WTC11 (cell line): Measurements from ENCODE around the gene HEATR5A. TPM values are rescaled to one million over a fixed set of nuclear protein-coding genes. Genes with fewer than 3 reads are reported as not detected.

ENCODE experiments used
- ATAC-seq: fragments of 200-7000 bp; cut with Tn5 transposase; 2 replicates; pipeline ENCODE4 v1.10.0; 2021; ENCODE audit warnings: mild to moderate bottlenecking, moderate library complexity
- CTCF ChIA-PET: fragments of 300-600 bp; sonication (Branson Sonifier 250); formaldehyde crosslinking; loops from one replicate; lab custom pipeline; 2021; ENCODE audit warnings: antibody characterized with exemption; lab: Charles Lee
- POLR2A ChIA-PET: fragments of 350-600 bp; sonication (Branson Sonifier 250); formaldehyde crosslinking; loops from one replicate; lab custom pipeline; 2021; ENCODE audit warnings: antibody characterized with exemption; lab: Charles Lee
- DNase-seq: peaks from one replicate; pipeline ENCODE4 v3.0.0; 2021; ENCODE audit warnings: low spot score
- H3K27ac Mint-ChIP-seq: 2 replicates; pipeline ENCODE4 v1.8.0; 2021; ENCODE audit warnings: mixed read lengths
- H3K27me3 Mint-ChIP-seq: 2 replicates; pipeline ENCODE4 v1.8.0; 2021; ENCODE audit warnings: low read depth, mild to moderate bottlenecking, moderate library complexity, mixed read lengths
- H3K36me3 Mint-ChIP-seq: 2 replicates; pipeline ENCODE4 v1.8.0; 2021; ENCODE audit warnings: mixed read lengths
- H3K4me1 Mint-ChIP-seq: 2 replicates; pipeline ENCODE4 v1.8.0; 2022; ENCODE audit warnings: mixed read lengths
- H3K4me3 Mint-ChIP-seq: 2 replicates; pipeline ENCODE4 v1.8.0; 2021; ENCODE audit warnings: mild to moderate bottlenecking, moderate library complexity, mixed read lengths
- H3K9me3 Mint-ChIP-seq: 2 replicates; pipeline ENCODE4 v1.8.0; 2021; ENCODE audit warnings: mixed read lengths
- ETV6 ChIP-seq: sonication (generic); formaldehyde crosslinking; IDR thresholded peaks from 2 replicates; pipeline ENCODE4 v1.8.1; 2022; ENCODE audit warnings: mild to moderate bottlenecking, missing genetic modification reagents
- JAZF1 ChIP-seq: fragments of 250-450 bp; sonication (Bioruptor Pico); IDR thresholded peaks from 2 replicates; pipeline ENCODE4 v1.9.0; 2021; ENCODE audit warnings: moderate library complexity, mild to moderate bottlenecking, inconsistent platforms
- JUN ChIP-seq: sonication (generic); formaldehyde crosslinking; IDR thresholded peaks from 2 replicates; pipeline ENCODE4 v1.8.0; 2023; ENCODE audit warnings: mild to moderate bottlenecking, missing genetic modification reagents
- NFATC4 ChIP-seq: fragments of 250-450 bp; sonication (Bioruptor Pico); IDR thresholded peaks from 2 replicates; pipeline ENCODE4 v1.9.0; 2021; ENCODE audit warnings: mild to moderate bottlenecking
- NR1H2 ChIP-seq: sonication (generic); formaldehyde crosslinking; IDR thresholded peaks from 2 replicates; pipeline ENCODE4 v1.9.0; 2021; ENCODE audit warnings: mild to moderate bottlenecking, moderate library complexity, missing genetic modification reagents
- NR3C1 ChIP-seq: sonication (generic); formaldehyde crosslinking; conservative IDR thresholded peaks from 2 replicates; pipeline ENCODE4 v1.8.1; 2023; ENCODE audit warnings: low read depth, mild to moderate bottlenecking, missing genetic modification reagents
- RELA ChIP-seq: sonication (generic); formaldehyde crosslinking; IDR thresholded peaks from 2 replicates; pipeline ENCODE4 v1.8.1; 2022; ENCODE audit warnings: missing genetic modification reagents, mild to moderate bottlenecking, borderline replicate concordance
- SMAD3 ChIP-seq: sonication (generic); formaldehyde crosslinking; IDR thresholded peaks from 2 replicates; pipeline ENCODE4 v1.8.0; 2022; ENCODE audit warnings: missing genetic modification reagents, mild to moderate bottlenecking, borderline replicate concordance
- SOX15 ChIP-seq: fragments of 250-450 bp; sonication (Bioruptor Pico); IDR thresholded peaks from 2 replicates; pipeline ENCODE4 v1.9.0; 2021; ENCODE audit warnings: mild to moderate bottlenecking
- TEAD4 ChIP-seq: sonication (generic); formaldehyde crosslinking; IDR thresholded peaks from 2 replicates; pipeline ENCODE4 v1.8.0; 2022; ENCODE audit warnings: mild to moderate bottlenecking, missing genetic modification reagents
- ZNF121 ChIP-seq: sonication (generic); formaldehyde crosslinking; IDR thresholded peaks from 2 replicates; pipeline ENCODE4 v1.8.0; 2023; ENCODE audit warnings: missing genetic modification reagents
- ZNF263 ChIP-seq: sonication (generic); formaldehyde crosslinking; IDR thresholded peaks from 2 replicates; pipeline ENCODE4 v1.8.1; 2022; ENCODE audit warnings: low read depth, mild to moderate bottlenecking, moderate library complexity, missing genetic modification reagents
- ZNF416 ChIP-seq: fragments of 250-450 bp; sonication (Bioruptor Pico); IDR thresholded peaks from 2 replicates; pipeline ENCODE4 v1.9.0; 2021; ENCODE audit warnings: mild to moderate bottlenecking, inconsistent platforms
- total RNA-seq: library from RNA; stranded (reverse); gene quantifications from 3 replicates; pipeline ENCODE4 v1.2.3, GENCODE V29; 2021
- TF ChIP-seq, protein P1 (sequence below): sonication (generic); formaldehyde crosslinking; IDR thresholded peaks from 2 replicates; pipeline ENCODE4 v1.8.1; 2022; ENCODE audit warnings: low read depth, missing genetic modification reagents, borderline replicate concordance
- TF ChIP-seq, protein P2 (sequence below): fragments of 200-600 bp; IDR thresholded peaks from 2 replicates; pipeline ENCODE4 v1.8.0; 2022; ENCODE audit warnings: antibody characterized with exemption
- TF ChIP-seq, protein P3 (sequence below): sonication (generic); formaldehyde crosslinking; IDR thresholded peaks from 2 replicates; pipeline ENCODE4 v1.8.0; 2022; ENCODE audit warnings: mild to moderate bottlenecking, missing genetic modification reagents
- TF ChIP-seq, protein P4 (sequence below): sonication (generic); formaldehyde crosslinking; IDR thresholded peaks from 2 replicates; pipeline ENCODE4 v1.8.1; 2023; ENCODE audit warnings: mild to moderate bottlenecking, missing genetic modification reagents, moderate library complexity
- TF ChIP-seq, protein P5 (sequence below): fragments of 250-450 bp; sonication (Bioruptor Pico); IDR thresholded peaks from 2 replicates; pipeline ENCODE4 v1.8.0; 2021; ENCODE audit warnings: mild to moderate bottlenecking
- TF ChIP-seq, protein P6 (sequence below): sonication (generic); formaldehyde crosslinking; IDR thresholded peaks from 2 replicates; pipeline ENCODE4 v1.8.0; 2023; ENCODE audit warnings: mild to moderate bottlenecking, missing genetic modification reagents
- TF ChIP-seq, protein P7 (sequence below): sonication (generic); formaldehyde crosslinking; conservative IDR thresholded peaks from 2 replicates; pipeline ENCODE4 v1.8.1; 2023; ENCODE audit warnings: mild to moderate bottlenecking, low read depth, missing genetic modification reagents, moderate library complexity

Gene HEATR5A
- total RNA-seq, 1 experiment from 2014 or later: 36.2 TPM

DNA sequence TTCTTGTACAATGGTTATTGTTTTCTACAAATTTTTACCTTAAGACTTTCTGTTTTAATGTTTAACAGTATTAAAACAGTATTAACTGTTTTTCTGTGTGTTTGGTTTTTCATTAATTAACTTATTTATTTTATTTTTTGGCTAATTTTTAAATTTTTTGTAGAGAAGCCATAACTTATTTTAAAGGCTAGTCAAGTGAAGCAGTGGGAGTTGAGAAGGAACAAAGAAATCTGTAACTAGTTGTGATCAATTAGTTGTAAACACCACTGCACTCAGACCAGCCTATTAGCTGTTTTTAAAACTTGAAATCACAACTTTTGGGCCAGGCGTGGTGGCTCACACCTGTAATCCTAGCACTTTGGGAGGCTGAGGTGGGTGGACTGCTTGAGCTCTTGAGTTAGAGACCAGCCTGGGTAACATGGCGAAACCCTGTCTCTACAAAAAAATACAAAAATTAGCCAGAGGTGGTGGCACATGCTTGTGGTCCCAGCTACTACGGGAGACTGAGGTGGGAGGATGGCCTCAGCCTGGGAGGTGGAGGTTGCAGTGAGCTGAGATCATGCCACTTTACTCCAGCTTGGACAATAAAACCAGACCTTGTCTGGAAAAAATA lies 161.8 kb downstream of the HEATR5A start:
- no peak overlapping the region for H3K4me3 Mint-ChIP-seq
- no peak for DNase-seq
- no peak overlapping the region for H3K27ac Mint-ChIP-seq
- H3K4me1 Mint-ChIP-seq: peaks cover 4% of the 10 kb centered on the region; the same call in 1 of the 2 replicates
- ATAC-seq: no peak
- ChIA-PET CTCF (no interaction called here), POLR2A (no interaction called here)
- H3K27me3 Mint-ChIP-seq: no peaks in the 10 kb centered on the region
- peaks cover 10% of the 10 kb centered on the region for H3K9me3 Mint-ChIP-seq
- TF ChIP-seq ZNF416 (CRISPR knock-in tag) (no peak), NR3C1 (no peak), NR1H2 (CRISPR knock-in tag) (no peak), ETV6 (no peak), JAZF1 (CRISPR knock-in tag) (no peak), TEAD4 (no peak), ZNF121 (CRISPR knock-in tag) (no peak), NFATC4 (no peak), RELA (CRISPR knock-in tag) (no peak), ZNF263 (CRISPR knock-in tag) (no peak), JUN (no peak), SOX15 (CRISPR knock-in tag) (no peak), SMAD3 (CRISPR knock-in tag) (no peak)
- TF ChIP-seq, protein P1, sequence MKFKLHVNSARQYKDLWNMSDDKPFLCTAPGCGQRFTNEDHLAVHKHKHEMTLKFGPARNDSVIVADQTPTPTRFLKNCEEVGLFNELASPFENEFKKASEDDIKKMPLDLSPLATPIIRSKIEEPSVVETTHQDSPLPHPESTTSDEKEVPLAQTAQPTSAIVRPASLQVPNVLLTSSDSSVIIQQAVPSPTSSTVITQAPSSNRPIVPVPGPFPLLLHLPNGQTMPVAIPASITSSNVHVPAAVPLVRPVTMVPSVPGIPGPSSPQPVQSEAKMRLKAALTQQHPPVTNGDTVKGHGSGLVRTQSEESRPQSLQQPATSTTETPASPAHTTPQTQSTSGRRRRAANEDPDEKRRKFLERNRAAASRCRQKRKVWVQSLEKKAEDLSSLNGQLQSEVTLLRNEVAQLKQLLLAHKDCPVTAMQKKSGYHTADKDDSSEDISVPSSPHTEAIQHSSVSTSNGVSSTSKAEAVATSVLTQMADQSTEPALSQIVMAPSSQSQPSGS (CRISPR knock-in tag): no peak
- TF ChIP-seq, protein P2, sequence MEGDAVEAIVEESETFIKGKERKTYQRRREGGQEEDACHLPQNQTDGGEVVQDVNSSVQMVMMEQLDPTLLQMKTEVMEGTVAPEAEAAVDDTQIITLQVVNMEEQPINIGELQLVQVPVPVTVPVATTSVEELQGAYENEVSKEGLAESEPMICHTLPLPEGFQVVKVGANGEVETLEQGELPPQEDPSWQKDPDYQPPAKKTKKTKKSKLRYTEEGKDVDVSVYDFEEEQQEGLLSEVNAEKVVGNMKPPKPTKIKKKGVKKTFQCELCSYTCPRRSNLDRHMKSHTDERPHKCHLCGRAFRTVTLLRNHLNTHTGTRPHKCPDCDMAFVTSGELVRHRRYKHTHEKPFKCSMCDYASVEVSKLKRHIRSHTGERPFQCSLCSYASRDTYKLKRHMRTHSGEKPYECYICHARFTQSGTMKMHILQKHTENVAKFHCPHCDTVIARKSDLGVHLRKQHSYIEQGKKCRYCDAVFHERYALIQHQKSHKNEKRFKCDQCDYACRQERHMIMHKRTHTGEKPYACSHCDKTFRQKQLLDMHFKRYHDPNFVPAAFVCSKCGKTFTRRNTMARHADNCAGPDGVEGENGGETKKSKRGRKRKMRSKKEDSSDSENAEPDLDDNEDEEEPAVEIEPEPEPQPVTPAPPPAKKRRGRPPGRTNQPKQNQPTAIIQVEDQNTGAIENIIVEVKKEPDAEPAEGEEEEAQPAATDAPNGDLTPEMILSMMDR: no peak
- TF ChIP-seq, protein P3, sequence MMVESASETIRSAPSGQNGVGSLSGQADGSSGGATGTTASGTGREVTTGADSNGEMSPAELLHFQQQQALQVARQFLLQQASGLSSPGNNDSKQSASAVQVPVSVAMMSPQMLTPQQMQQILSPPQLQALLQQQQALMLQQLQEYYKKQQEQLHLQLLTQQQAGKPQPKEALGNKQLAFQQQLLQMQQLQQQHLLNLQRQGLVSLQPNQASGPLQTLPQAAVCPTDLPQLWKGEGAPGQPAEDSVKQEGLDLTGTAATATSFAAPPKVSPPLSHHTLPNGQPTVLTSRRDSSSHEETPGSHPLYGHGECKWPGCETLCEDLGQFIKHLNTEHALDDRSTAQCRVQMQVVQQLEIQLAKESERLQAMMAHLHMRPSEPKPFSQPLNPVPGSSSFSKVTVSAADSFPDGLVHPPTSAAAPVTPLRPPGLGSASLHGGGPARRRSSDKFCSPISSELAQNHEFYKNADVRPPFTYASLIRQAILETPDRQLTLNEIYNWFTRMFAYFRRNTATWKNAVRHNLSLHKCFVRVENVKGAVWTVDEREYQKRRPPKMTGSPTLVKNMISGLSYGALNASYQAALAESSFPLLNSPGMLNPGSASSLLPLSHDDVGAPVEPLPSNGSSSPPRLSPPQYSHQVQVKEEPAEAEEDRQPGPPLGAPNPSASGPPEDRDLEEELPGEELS (CRISPR knock-in tag): no peak
- TF ChIP-seq, protein P4, sequence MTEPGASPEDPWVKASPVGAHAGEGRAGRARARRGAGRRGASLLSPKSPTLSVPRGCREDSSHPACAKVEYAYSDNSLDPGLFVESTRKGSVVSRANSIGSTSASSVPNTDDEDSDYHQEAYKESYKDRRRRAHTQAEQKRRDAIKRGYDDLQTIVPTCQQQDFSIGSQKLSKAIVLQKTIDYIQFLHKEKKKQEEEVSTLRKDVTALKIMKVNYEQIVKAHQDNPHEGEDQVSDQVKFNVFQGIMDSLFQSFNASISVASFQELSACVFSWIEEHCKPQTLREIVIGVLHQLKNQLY (CRISPR knock-in tag): no peak
- TF ChIP-seq, protein P5, sequence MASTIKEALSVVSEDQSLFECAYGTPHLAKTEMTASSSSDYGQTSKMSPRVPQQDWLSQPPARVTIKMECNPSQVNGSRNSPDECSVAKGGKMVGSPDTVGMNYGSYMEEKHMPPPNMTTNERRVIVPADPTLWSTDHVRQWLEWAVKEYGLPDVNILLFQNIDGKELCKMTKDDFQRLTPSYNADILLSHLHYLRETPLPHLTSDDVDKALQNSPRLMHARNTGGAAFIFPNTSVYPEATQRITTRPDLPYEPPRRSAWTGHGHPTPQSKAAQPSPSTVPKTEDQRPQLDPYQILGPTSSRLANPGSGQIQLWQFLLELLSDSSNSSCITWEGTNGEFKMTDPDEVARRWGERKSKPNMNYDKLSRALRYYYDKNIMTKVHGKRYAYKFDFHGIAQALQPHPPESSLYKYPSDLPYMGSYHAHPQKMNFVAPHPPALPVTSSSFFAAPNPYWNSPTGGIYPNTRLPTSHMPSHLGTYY (CRISPR knock-in tag): no peak
- TF ChIP-seq, protein P6, sequence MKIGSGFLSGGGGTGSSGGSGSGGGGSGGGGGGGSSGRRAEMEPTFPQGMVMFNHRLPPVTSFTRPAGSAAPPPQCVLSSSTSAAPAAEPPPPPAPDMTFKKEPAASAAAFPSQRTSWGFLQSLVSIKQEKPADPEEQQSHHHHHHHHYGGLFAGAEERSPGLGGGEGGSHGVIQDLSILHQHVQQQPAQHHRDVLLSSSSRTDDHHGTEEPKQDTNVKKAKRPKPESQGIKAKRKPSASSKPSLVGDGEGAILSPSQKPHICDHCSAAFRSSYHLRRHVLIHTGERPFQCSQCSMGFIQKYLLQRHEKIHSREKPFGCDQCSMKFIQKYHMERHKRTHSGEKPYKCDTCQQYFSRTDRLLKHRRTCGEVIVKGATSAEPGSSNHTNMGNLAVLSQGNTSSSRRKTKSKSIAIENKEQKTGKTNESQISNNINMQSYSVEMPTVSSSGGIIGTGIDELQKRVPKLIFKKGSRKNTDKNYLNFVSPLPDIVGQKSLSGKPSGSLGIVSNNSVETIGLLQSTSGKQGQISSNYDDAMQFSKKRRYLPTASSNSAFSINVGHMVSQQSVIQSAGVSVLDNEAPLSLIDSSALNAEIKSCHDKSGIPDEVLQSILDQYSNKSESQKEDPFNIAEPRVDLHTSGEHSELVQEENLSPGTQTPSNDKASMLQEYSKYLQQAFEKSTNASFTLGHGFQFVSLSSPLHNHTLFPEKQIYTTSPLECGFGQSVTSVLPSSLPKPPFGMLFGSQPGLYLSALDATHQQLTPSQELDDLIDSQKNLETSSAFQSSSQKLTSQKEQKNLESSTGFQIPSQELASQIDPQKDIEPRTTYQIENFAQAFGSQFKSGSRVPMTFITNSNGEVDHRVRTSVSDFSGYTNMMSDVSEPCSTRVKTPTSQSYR (CRISPR knock-in tag): no peak
- TF ChIP-seq, protein P7, sequence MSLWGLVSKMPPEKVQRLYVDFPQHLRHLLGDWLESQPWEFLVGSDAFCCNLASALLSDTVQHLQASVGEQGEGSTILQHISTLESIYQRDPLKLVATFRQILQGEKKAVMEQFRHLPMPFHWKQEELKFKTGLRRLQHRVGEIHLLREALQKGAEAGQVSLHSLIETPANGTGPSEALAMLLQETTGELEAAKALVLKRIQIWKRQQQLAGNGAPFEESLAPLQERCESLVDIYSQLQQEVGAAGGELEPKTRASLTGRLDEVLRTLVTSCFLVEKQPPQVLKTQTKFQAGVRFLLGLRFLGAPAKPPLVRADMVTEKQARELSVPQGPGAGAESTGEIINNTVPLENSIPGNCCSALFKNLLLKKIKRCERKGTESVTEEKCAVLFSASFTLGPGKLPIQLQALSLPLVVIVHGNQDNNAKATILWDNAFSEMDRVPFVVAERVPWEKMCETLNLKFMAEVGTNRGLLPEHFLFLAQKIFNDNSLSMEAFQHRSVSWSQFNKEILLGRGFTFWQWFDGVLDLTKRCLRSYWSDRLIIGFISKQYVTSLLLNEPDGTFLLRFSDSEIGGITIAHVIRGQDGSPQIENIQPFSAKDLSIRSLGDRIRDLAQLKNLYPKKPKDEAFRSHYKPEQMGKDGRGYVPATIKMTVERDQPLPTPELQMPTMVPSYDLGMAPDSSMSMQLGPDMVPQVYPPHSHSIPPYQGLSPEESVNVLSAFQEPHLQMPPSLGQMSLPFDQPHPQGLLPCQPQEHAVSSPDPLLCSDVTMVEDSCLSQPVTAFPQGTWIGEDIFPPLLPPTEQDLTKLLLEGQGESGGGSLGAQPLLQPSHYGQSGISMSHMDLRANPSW (CRISPR knock-in tag): no peak
- H3K36me3 Mint-ChIP-seq: peaks cover 3% of the 10 kb centered on the region; the same call in 1 of the 2 replicates
